DND-41 (cell line): ENCODE measurements around the gene GTF3C5.

ENCODE experiments used
- ATAC-seq: fragments of 200-7000 bp; cut with Tn5 transposase; 3 replicates; pipeline ENCODE4 v1.9.1; 2021; ENCODE audit warnings: low read depth; ENCODE audit not compliant: insufficient read depth
- DNase-seq: peaks from one replicate; pipeline ENCODE4 v3.0.0-alpha.2; 2020
- H2AFZ ChIP-seq: 2 replicates; pipeline ENCODE4 v1.6.0; 2012; ENCODE audit warnings: low read depth, low read length
- H3K27ac ChIP-seq: 2 replicates; pipeline ENCODE4 v1.5.1; 2012; ENCODE audit warnings: low read length, inconsistent platforms
- H3K27me3 ChIP-seq: fragments of 200-600 bp; sonication (generic); 2 replicates; pipeline ENCODE4 v1.6.0; 2012; ENCODE audit warnings: low read length, mild to moderate bottlenecking, inconsistent platforms; ENCODE audit not compliant: insufficient read depth, poor library complexity
- H3K36me3 ChIP-seq: 2 replicates; pipeline ENCODE4 v1.5.1; 2012; ENCODE audit warnings: low read length, inconsistent platforms; ENCODE audit not compliant: insufficient read depth
- H3K4me1 ChIP-seq: 2 replicates; pipeline ENCODE4 v1.5.1; 2012; ENCODE audit warnings: mild to moderate bottlenecking, low read length; ENCODE audit not compliant: insufficient read depth
- H3K4me2 ChIP-seq: 2 replicates; pipeline ENCODE4 v1.6.0; 2012; ENCODE audit warnings: mild to moderate bottlenecking, moderate library complexity, low read length, inconsistent platforms; ENCODE audit not compliant: insufficient read depth
- H3K4me3 ChIP-seq, 2 experiments: fragments of 200-600 bp in 1 of 2; shearing (Covaris generic) in 1 of 2; 2 replicates each; pipeline ENCODE4 v1.5.1; 2012 to 2016; ENCODE audit warnings: inconsistent platforms in 2 of 2, low read length in 2 of 2, mild to moderate bottlenecking in 2 of 2, low read depth in 1 of 2, moderate library complexity in 1 of 2
- H3K79me2 ChIP-seq: 2 replicates; pipeline ENCODE4 v1.6.0; 2012; ENCODE audit warnings: low read length, inconsistent platforms; ENCODE audit not compliant: insufficient read depth
- H3K9ac ChIP-seq: 2 replicates; pipeline ENCODE4 v1.6.0; 2012; ENCODE audit warnings: low read depth, mild to moderate bottlenecking, inconsistent platforms, low read length, moderate library complexity
- H3K9me3 ChIP-seq: 2 replicates; pipeline ENCODE4 v1.5.1; 2012; ENCODE audit warnings: low read length, moderate library complexity, mild to moderate bottlenecking, inconsistent platforms; ENCODE audit not compliant: insufficient read depth, severe bottlenecking
- H4K20me1 ChIP-seq: 2 replicates; pipeline ENCODE4 v1.6.0; 2012; ENCODE audit warnings: low read length; ENCODE audit not compliant: insufficient read depth
- CTCF ChIP-seq: IDR thresholded peaks from 2 replicates; pipeline ENCODE4 v1.5.1; 2012; ENCODE audit warnings: borderline replicate concordance, low read length, moderate library complexity, mild to moderate bottlenecking; ENCODE audit not compliant: poor library complexity, severe bottlenecking; ENCODE audit errors: extremely low read depth
- EZH2 ChIP-seq: IDR thresholded peaks from 3 replicates; pipeline ENCODE4 v1.6.1; 2012; ENCODE audit warnings: borderline replicate concordance, low read depth, mild to moderate bottlenecking, moderate library complexity, low read length, inconsistent platforms; ENCODE audit not compliant: severe bottlenecking

The GTF3C5 gene

GRCh38 chr9:133075925-133076630 is 45.3 kb downstream of the GTF3C5 start:
- peaks cover 3% of the 10 kb centered on the region for H3K27me3 ChIP-seq
- no peaks in the 10 kb centered on the region for H3K4me1 ChIP-seq
- no peak overlapping the region for H2AFZ ChIP-seq
- no peak overlapping the region for H3K9ac ChIP-seq
- H3K27ac ChIP-seq: no peak overlapping the region
- H3K4me3 ChIP-seq: no peak overlapping the region
- no peak for DNase-seq
- H4K20me1 ChIP-seq: no peaks in the 10 kb centered on the region
- H3K9me3 ChIP-seq: no peaks in the 10 kb centered on the region
- no peak for ATAC-seq
- H3K4me2 ChIP-seq: no peak overlapping the region
- TF ChIP-seq EZH2 (no peak), CTCF (no peak)
- no peaks in the 10 kb centered on the region for H3K36me3 ChIP-seq
- H3K79me2 ChIP-seq: no peaks in the 10 kb centered on the region

GRCh38 chr9:133076691-133077090 is 45.9 kb downstream of the GTF3C5 start:
- ATAC-seq: no peak
- H3K9ac ChIP-seq: no peak overlapping the region
- no peak overlapping the region for H3K4me3 ChIP-seq
- H3K79me2 ChIP-seq: no peaks in the 10 kb centered on the region
- DNase-seq: no peak
- H2AFZ ChIP-seq: no peak overlapping the region
- no peak overlapping the region for H3K4me2 ChIP-seq
- no peaks in the 10 kb centered on the region for H3K4me1 ChIP-seq
- no peaks in the 10 kb centered on the region for H3K9me3 ChIP-seq
- H3K36me3 ChIP-seq: no peaks in the 10 kb centered on the region
- peaks cover 3% of the 10 kb centered on the region for H3K27me3 ChIP-seq
- TF ChIP-seq EZH2 (no peak), CTCF (no peak)
- no peak overlapping the region for H3K27ac ChIP-seq
- no peaks in the 10 kb centered on the region for H4K20me1 ChIP-seq

GRCh38 chr9:133078486-133078885 is 47.7 kb downstream of the GTF3C5 start:
- Histone ChIP-seq H3K4me3 (no peak overlapping the region), H3K4me2 (no peak overlapping the region), H2AFZ (no peak overlapping the region), H3K36me3 (no peaks in the 10 kb centered on the region), H3K27ac (no peak overlapping the region), H3K4me1 (no peaks in the 10 kb centered on the region), H4K20me1 (no peaks in the 10 kb centered on the region), H3K9me3 (no peaks in the 10 kb centered on the region), H3K79me2 (no peaks in the 10 kb centered on the region), H3K27me3 (peaks cover 3% of the 10 kb centered on the region), H3K9ac (no peak overlapping the region)
- no peak for DNase-seq
- no peak for ATAC-seq
- TF ChIP-seq CTCF: no peak
- TF ChIP-seq EZH2: no peak
